Right forelimb (tissue), 1 donor: Measurements from ENCODE around the gene TMEM163.

ENCODE experiments used
- DNase-seq: peaks from one replicate; pipeline ENCODE4 v3.0.0-alpha.2; 2018

TMEM163 gene

DNA sequence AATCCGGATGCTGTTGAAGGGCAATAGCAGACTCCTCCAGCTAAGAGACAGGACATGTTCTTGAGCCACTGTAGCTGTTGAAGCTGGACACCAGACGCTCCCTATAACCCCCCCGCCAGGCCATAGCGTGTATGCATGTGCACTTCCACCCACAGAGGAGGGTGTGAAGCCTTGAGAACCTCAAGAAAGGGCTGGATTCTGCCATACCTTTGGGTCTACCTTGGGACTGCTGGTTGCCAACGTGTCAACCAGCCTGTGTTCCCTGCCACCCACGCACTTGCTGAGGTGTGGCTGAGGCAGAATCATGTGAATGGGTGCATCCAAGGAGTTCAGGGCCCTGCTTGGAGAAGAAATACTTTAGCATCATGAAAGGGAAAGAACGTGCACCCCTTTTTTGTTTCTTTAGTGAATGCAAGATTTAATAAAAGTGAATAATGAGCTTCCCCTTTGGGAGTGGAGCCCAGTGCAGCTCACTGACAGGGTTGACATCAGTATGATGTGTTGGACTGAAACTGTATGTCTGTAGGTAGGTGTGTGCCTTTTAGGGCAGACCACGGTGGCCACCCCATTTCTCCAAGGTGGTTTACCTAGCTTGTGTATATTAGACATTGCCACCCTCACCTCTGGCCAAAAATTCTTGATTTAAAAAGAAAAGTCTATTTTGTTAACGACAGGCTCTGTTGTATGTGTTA is 266.6 kb downstream of the TMEM163 start:
- no peak for DNase-seq

DNA sequence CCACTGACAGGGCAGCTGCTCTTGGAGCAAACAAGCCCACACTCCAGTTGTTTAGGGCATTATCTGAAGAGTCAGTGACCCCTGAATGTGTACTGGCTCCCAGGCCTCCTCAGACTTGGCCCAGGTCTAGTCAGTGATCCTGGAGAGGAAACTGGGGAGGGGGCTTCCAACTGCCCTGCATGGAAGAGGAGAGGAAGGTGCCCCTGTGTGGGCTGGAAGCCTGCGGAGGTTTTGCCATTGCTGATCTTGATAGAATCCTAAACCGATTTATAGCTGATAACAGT is 267.5 kb downstream of the TMEM163 start:
- DNase-seq: no peak

- DNase-seq: no peak
These were observed 268.9 kb downstream of the TMEM163 start for GRCh38 chr2:134449751-134450513.

DNA sequence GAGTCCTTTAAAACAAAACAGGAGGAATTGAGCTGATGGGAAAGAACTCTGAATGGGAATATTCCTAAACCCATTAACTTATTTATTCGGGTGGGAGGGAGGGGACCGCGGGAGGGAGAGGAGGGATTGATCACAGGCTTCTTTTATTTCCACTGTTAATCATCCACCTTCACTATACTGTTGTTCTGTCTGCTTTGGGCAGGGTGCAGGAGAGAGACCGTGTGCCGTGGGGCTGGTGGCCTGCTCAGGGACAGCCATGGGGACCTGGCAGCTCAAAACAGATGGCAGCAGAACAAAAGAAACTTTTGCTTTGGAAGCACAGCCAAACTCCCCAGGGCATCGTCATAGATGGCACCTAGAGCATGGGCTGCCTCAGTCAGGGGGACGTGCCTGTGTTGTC is 269.6 kb downstream of the TMEM163 start:
- DNase-seq: no peak

DNA sequence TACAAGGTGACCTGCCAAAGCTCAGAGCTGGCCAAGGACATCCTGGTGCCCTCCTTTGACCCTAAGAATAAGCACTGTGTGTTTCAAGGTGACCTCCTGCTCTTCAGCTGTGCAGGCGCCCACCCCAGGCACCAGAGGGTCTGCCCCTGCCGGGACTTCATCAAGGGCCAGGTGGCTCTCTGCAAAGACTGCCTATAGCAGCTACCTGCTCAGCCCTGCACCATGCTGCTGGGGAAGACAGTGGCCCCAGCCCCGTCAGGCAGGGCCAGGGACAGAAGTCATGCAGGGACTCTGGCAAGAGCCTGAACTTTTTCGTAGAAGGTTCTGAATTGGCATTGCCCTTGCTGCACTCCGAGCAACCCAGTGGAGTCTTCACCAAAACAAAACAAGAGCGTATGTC is 270.1 kb downstream of the TMEM163 start:
- no peak for DNase-seq

GRCh38 chr2:134447669-134448068 is 271.1 kb downstream of the TMEM163 start:
- DNase-seq: no peak

DNA sequence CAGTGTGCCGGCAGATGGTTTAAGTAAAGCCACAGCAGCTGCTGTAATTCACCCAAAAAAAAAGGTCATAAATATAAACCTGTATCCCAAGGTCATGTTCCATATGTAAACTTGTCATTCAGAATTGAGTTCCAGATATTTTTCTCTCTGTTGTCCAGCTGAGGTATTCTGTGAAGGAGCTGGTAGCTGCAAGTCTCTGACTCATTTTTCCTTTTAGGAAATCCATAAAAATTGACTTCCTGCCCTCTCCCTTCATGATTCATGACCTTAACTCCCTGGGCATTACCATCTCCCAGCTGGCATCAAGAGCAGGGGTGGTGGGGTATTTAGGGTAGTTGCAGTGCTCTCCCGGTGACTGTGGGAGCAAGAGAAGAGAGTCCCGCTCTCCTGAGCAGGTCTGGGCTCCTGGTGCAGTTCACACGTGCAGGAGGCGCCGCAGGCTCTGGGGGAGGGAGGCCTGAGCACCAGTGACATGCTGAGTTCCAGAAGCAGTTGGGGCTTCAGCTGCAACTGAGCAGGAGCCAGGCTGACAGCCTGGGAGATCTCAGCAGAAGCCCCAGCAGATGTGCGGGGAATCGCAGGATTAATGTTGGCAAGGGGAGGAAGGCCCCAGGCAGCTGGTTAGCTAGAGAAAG is 272.3 kb downstream of the TMEM163 start:
- peak; percentile 78 for DNase-seq

DNA sequence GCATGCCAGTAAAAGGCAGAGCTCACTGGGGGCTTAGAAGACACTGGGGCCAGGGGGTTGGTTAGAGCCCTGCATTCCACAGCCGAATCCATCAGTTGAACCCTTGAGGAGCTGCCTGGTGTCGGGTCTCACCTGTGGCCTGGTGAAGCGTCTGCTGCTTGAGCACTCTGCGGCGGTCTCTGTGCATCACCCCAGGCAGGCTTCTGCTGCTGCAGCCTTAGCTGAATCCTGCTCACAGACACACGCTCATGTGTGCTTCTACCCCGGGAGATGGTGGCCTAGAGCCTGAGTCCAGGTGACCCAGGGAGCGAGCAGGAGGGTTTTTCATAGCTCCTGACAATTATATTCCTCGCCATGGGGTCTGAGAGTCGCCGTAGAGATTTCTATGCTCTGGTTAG is 272.8 kb downstream of the TMEM163 start:
- DNase-seq: no peak

DNA sequence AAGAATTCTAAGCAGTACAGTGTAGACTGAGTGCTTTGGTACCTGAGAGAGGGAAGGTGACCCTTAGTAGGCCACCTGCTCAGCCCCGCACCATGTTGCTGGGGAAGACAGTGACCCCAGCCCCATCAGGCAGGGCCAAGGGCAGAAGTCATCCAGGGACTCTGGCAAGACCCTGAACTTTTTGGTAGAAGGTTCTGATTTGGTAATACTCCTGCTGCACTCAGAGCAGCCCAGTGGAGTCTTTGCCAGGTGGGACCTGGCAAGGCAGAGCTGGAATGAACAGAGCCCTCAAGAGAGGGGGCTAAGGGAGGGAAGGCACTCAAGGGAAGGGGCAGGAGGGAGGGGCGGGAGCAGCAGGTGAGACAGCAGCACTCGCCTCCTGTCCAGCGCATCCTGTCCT is 273.7 kb downstream of the TMEM163 start:
- DNase-seq: no peak

GRCh38 chr2:134443814-134444480 is 274.9 kb downstream of the TMEM163 start:
- no peak for DNase-seq

DNA sequence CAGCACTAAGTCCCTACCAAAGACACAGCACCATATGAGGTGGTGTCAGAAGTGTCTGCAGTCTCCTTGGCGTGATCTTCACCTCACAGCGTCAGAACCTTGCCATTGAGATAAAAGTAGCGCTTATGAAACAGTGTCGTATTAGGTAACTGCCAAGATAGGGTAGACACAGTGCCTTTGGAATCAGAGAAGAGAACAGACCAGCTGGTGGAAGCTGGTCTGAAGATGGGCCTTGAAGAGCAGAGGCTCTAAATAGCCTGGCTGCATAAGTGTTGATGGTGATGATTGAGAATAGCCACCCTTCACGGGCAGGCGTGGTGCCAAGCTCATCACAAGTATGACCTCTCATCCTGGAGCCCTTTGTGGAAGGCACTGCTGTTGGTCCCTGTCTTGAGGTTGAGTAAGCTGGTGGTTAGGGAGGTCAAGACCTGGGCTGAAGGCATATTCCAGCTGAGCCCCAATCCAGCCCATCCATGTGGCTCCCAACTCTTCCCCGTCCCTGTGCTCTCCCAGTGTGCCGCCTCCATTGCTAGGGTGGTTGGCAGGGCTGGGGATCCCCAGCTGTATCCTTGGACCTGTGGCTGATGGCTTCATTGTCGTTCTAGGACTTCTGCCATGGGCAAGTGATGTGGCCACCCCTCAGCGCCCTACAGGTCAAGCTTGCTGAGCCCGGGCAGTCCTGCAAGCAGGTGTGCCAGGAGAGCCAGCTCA is 277.5 kb downstream of the TMEM163 start:
- DNase-seq: no peak

- no peak for DNase-seq
These were observed 278.4 kb downstream of the TMEM163 start for GRCh38 chr2:134440336-134440909.

GRCh38 chr2:134438371-134438770 is 280.4 kb downstream of the TMEM163 start:
- no peak for DNase-seq

- DNase-seq: no peak
These were observed 282.1 kb downstream of the TMEM163 start for GRCh38 chr2:134436706-134437105.

DNA sequence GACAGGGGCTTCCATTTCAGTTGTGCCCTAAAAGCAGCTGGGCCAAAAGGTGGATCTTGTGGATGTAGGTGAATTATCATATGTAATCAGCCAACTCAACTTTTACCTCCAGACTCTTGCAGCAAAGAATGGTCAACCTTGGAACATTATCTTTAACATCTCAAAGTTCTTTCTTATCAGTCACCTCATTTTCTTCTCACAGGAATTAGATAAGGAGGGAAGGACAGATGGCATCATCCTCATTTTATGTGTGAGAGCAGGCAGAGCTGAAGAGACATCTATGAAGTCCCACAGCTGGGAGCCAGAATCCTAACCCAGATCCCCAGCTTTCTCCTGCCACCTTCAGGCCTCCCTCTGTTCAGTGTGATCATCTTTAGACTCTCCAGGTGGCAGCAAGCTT is 282.9 kb downstream of the TMEM163 start:
- no peak for DNase-seq

- DNase-seq: no peak
These were observed 283.3 kb downstream of the TMEM163 start for GRCh38 chr2:134435505-134435904.

- DNase-seq: no peak
These were observed 284.8 kb downstream of the TMEM163 start for GRCh38 chr2:134433979-134434378.

DNA sequence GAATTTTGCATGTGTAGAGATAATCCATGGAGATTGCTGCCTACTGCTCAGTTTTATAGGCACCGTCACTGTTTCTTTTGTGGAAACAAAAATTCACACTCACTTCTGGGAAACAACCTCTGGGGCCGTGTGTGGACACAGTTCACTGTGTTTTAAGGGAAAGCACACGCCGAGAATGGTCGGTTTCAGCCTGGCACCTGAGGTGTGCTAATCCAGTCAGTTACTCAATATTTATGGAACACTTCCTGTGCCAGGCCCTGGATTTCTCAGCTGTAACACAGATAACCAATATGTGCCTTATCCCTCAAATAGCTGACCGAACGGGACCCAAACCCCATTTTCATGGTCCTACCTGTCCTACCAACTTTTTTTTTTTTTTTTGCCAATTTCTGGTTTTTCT is 285.3 kb downstream of the TMEM163 start:
- no peak for DNase-seq

DNA sequence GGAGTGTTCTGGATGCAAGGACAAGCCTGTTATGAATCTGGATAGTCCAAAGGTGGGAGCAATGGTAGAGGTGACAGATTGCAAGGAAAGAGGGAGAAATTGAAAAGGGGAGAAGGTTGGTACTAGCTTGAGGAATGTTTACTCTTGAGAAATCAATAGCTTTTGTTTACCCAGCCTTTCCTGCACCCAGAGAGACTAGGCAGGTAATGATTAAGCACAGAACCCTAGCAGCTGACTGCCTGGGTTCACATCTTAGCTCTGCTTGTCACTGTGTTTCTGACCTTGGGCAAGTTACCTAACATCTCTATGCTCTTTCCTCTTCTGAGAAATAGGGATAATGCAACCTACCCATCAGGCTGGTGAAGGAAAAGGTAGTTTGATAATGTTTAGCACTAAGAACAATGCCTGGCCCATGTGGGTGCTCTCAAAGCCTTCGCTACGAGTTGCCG is 286.3 kb downstream of the TMEM163 start:
- DNase-seq: no peak

DNA sequence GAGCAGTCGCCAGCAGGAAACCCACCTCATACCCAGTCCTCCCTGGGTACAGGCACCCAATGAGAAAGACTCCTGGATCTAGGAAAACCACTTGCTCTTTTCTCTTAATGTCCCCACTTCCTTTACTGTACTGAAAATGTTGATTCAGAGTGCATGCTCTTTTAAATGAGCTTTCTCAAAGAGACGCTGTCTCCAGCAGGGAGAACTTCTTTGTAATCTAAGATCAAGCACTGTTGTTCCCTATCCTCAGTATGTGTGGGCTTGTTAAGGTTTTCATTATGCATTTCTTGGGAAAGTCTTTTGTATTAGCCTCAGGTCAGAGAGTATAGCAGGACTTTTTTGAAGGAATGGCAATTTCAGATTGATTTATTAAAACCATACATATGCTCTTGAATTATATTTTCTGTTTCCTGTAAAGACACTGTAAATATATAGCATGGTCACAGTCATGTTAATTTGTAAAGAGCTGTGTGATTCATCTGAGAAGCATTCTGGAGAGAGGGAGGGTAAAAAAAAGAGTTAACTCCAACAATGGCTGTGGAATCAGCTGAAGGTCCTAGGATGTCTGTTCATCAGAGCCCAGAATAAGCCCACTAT is 286.9 kb downstream of the TMEM163 start:
- no peak for DNase-seq

DNA sequence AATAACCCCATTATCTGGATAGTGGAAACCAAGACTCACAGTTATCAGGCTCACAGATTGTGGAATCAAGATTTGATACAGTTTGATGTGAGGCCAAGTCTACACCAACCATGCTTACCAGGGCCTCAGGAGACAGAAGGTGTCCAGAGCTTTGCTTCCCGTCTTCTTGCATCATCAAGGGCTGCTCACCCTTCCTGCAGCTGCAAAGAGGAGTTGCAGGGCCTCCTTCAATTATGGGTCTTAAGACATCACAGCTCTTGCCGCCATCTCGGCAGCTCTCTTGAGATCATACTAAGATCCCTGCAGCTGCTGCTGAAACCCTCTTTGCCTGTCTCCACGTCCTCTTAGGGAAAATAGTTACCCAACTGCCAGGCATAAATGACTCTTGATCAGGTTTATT is 288.9 kb downstream of the TMEM163 start:
- DNase-seq: no peak

GRCh38 chr2:134426721-134427120 is 292.1 kb downstream of the TMEM163 start:
- no peak for DNase-seq
